CD4-positive, alpha-beta T cell (primary cell): ENCODE data around the gene STEAP2. TPM values are rescaled to one million over a fixed set of nuclear protein-coding genes. Genes with fewer than 3 reads are reported as not detected.

Source experiments
- ATAC-seq: fragments of 200-7000 bp; cut with Tn5 transposase; one replicate; pipeline ENCODE4 v1.10.0; 2022; ENCODE audit warnings: mild to moderate bottlenecking; ENCODE audit not compliant: poor library complexity
- CTCF ChIA-PET: fragments of 350-600 bp; sonication (Branson Sonifier 250); formaldehyde crosslinking; loops from one replicate; lab custom pipeline; 2021; ENCODE audit warnings: antibody characterized with exemption, inconsistent platforms; lab: Charles Lee
- POLR2A ChIA-PET: fragments of 350-600 bp; sonication (Branson Sonifier 250); formaldehyde crosslinking; loops from one replicate; lab custom pipeline; 2021; ENCODE audit warnings: antibody characterized with exemption, inconsistent platforms; lab: Charles Lee
- DNase-seq, 14 experiments: peaks; one replicate each; pipeline ENCODE4 v3.0.0-alpha.2; 2013 to 2020; ENCODE audit warnings: mixed read lengths in 2 of 14
- H3K27ac ChIP-seq, 2 donors: one replicate each; pipeline versions ENCODE4 v1.5.1 to v1.7.0; 2013; ENCODE audit warnings: low read length in 2 of 2, low read depth in 1 of 2, mild to moderate bottlenecking in 1 of 2
- H3K27me3 ChIP-seq, 2 experiments: 1 replicate in 1 of 2; 2 replicates in 1 of 2; pipeline versions ENCODE4 v1.6.1 to v1.7.0; 2013; ENCODE audit warnings: low read length in 2 of 2, control low read depth in 1 of 2, mild to moderate bottlenecking in 1 of 2, moderate library complexity in 1 of 2; ENCODE audit not compliant: insufficient read depth in 2 of 2, control insufficient read depth in 1 of 2
- H3K36me3 ChIP-seq: one replicate; pipeline ENCODE4 v1.6.1; 2013; ENCODE audit warnings: low read length, control low read depth; ENCODE audit not compliant: insufficient read depth
- H3K4me1 ChIP-seq: one replicate; pipeline ENCODE4 v1.6.1; 2013; ENCODE audit warnings: low read length, control low read depth; ENCODE audit not compliant: insufficient read depth
- H3K4me3 ChIP-seq: one replicate; pipeline ENCODE4 v1.5.1; 2013; ENCODE audit warnings: mild to moderate bottlenecking, low read length, moderate library complexity
- H3K9me3 ChIP-seq, 2 experiments: 1 replicate in 1 of 2; 2 replicates in 1 of 2; pipeline versions ENCODE4 v1.6.1 to v1.7.0; 2013; ENCODE audit warnings: low read length in 2 of 2, mild to moderate bottlenecking in 2 of 2, control low read depth in 1 of 2, moderate library complexity in 1 of 2; ENCODE audit not compliant: control insufficient read depth in 1 of 2, insufficient read depth in 1 of 2
- H3K27ac Mint-ChIP-seq: one replicate; pipeline ENCODE4 v1.8.0; 2020; ENCODE audit warnings: mixed read lengths
- H3K27me3 Mint-ChIP-seq: one replicate; pipeline ENCODE4 v1.8.0; 2021; ENCODE audit warnings: mixed read lengths
- H3K36me3 Mint-ChIP-seq: one replicate; pipeline ENCODE4 v1.8.0; 2021; ENCODE audit warnings: low read depth, mixed read lengths
- H3K4me1 Mint-ChIP-seq: one replicate; pipeline ENCODE4 v1.8.0; 2021; ENCODE audit warnings: low read depth, mixed read lengths
- H3K4me3 Mint-ChIP-seq: one replicate; pipeline ENCODE4 v1.8.0; 2020; ENCODE audit warnings: mild to moderate bottlenecking, mixed read lengths
- H3K9me3 Mint-ChIP-seq: one replicate; pipeline ENCODE4 v1.8.0; 2020; ENCODE audit warnings: mixed read lengths
- intact Hi-C, 2 experiments: fragments of 100-400 bp; cut with DNase I in 1 of 2; cut with micrococcal nuclease in 1 of 2; formaldehyde crosslinking; loops; one replicate each; pipeline versions ENCODE4 v1.15.1 to v1.9.0; 2023 to 2025; cut with DNase I, micrococcal nuclease
- total RNA-seq, 174 experiments: library from RNA in 2 of 174; stranded (reverse) in 2 of 174; gene quantifications; one replicate each; pipeline ENCODE4 v1.2.3 and lab custom pipeline; 2021 to 2026
- TF ChIP-seq, protein P1 (sequence below): fragments of 200-600 bp; IDR thresholded peaks from one replicate; pipeline ENCODE4 v1.8.0; 2022; ENCODE audit warnings: antibody characterized with exemption, mild to moderate bottlenecking

Gene STEAP2
- total RNA-seq, 2 experiments from 2014 or later, result not detected

DNA sequence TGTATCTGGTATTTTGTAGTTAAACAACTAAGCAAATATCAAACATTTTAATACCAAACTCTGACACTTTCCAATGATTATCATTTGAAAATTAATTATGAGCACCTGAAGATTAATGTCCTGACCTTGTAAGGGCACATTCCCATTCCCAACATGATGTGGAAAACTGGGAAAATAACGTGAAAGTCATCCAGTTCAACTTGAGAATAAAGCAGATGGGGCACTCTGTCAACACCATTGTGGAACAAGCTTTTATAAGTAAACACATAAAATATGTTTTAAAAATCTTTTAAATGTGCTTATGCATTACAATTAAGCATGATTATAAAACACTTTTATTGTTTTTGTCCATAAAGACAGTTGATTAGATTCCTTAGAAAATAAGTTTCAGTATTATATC, 14.1 kb downstream of the STEAP2 start:
- Mint-ChIP-seq H3K27ac (no peak overlapping the region), H3K4me1 (no peaks in the 10 kb centered on the region), H3K27me3 (peaks cover 56% of the 10 kb centered on the region), H3K4me3 (no peak overlapping the region), H3K9me3 (no peaks in the 10 kb centered on the region), H3K36me3 (no peaks in the 10 kb centered on the region)
- Histone ChIP-seq H3K9me3 (no peaks in the 10 kb centered on the region), H3K27ac (no peak overlapping the region), H3K4me1 (no peaks in the 10 kb centered on the region), H3K4me3 (no peak overlapping the region), H3K36me3 (no peaks in the 10 kb centered on the region), H3K27me3 (peaks cover 0 to 17% of the 10 kb centered on the region in 2 experiments)
- ChIA-PET CTCF (no interaction called here), POLR2A (no interaction called here)
- ATAC-seq (no peak), DNase-seq (no peak)
- TF ChIP-seq, protein P1, sequence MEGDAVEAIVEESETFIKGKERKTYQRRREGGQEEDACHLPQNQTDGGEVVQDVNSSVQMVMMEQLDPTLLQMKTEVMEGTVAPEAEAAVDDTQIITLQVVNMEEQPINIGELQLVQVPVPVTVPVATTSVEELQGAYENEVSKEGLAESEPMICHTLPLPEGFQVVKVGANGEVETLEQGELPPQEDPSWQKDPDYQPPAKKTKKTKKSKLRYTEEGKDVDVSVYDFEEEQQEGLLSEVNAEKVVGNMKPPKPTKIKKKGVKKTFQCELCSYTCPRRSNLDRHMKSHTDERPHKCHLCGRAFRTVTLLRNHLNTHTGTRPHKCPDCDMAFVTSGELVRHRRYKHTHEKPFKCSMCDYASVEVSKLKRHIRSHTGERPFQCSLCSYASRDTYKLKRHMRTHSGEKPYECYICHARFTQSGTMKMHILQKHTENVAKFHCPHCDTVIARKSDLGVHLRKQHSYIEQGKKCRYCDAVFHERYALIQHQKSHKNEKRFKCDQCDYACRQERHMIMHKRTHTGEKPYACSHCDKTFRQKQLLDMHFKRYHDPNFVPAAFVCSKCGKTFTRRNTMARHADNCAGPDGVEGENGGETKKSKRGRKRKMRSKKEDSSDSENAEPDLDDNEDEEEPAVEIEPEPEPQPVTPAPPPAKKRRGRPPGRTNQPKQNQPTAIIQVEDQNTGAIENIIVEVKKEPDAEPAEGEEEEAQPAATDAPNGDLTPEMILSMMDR, result no peak
- intact Hi-C loops, result no loop called here

DNA sequence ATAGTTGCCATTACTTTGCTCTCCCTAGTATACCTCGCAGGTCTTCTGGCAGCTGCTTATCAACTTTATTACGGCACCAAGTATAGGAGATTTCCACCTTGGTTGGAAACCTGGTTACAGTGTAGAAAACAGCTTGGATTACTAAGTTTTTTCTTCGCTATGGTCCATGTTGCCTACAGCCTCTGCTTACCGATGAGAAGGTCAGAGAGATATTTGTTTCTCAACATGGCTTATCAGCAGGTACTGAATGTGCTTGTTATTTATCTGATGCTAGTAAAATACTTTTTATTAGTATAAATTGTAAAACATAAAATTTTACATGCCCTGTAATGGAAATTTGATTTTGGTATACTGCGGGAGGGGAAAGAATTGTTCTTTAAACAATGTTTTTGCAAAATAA, 15.7 kb downstream of the STEAP2 start:
- no peak overlapping the region for H3K27ac Mint-ChIP-seq
- CTCF ChIA-PET, result no interaction called here
- ATAC-seq (no peak), DNase-seq (no peak)
- peaks cover 0 to 17% of the 10 kb centered on the region in 2 experiments for H3K27me3 ChIP-seq
- H3K27ac ChIP-seq, result no peak overlapping the region
- H3K27me3 Mint-ChIP-seq, result peaks cover 49% of the 10 kb centered on the region
- no peaks in the 10 kb centered on the region for H3K4me1 ChIP-seq
- TF ChIP-seq, protein P1, result no peak
- no peak overlapping the region for H3K4me3 ChIP-seq
- intact Hi-C loops, result no loop called here
- no peaks in the 10 kb centered on the region for H3K4me1 Mint-ChIP-seq
- H3K9me3 ChIP-seq, result no peaks in the 10 kb centered on the region
- no peaks in the 10 kb centered on the region for H3K36me3 Mint-ChIP-seq
- H3K36me3 ChIP-seq, result no peaks in the 10 kb centered on the region
- H3K4me3 Mint-ChIP-seq, result no peak overlapping the region
- H3K9me3 Mint-ChIP-seq, result no peaks in the 10 kb centered on the region
- POLR2A ChIA-PET, result no interaction called here

DNA sequence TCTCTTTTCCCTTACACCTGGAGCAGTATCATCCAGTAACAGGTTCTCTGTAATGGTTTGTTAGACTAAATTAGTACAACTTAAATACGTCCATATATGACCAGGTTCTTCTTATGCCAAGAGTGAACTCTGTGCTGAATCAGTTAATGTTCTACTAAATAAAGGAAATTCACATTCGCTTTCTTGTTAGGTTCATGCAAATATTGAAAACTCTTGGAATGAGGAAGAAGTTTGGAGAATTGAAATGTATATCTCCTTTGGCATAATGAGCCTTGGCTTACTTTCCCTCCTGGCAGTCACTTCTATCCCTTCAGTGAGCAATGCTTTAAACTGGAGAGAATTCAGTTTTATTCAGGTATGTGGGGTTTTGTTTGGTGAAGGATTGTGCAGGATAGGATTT, 18.1 kb downstream of the STEAP2 start:
- H3K4me3 ChIP-seq, result no peak overlapping the region
- Mint-ChIP-seq H3K27me3 (peaks cover 32% of the 10 kb centered on the region), H3K36me3 (no peaks in the 10 kb centered on the region), H3K27ac (no peak overlapping the region), H3K9me3 (no peaks in the 10 kb centered on the region), H3K4me3 (no peak overlapping the region), H3K4me1 (no peaks in the 10 kb centered on the region)
- DNase-seq (no peak), ATAC-seq (no peak)
- H3K36me3 ChIP-seq, result no peaks in the 10 kb centered on the region
- H3K27me3 ChIP-seq, result peaks cover 0 to 17% of the 10 kb centered on the region in 2 experiments
- H3K27ac ChIP-seq, result no peak overlapping the region
- ChIA-PET CTCF (no interaction called here), POLR2A (no interaction called here)
- intact Hi-C loops, result no loop called here
- TF ChIP-seq, protein P1, result no peak
- H3K4me1 ChIP-seq, result no peaks in the 10 kb centered on the region
- no peaks in the 10 kb centered on the region for H3K9me3 ChIP-seq
